ENCODE data around the gene ALOXE3.
"Not testable (repeated sequence)": the region's sequence is repeated elsewhere in the genome, so short reads cannot be mapped to it uniquely, and the experiment has no call there.

Gene ALOXE3

GRCh38 chr17:8095361-8095760 is 23.0 kb downstream of the ALOXE3 start:
- no peak for DNase-seq (ENCODE audit: low read depth)

DNA sequence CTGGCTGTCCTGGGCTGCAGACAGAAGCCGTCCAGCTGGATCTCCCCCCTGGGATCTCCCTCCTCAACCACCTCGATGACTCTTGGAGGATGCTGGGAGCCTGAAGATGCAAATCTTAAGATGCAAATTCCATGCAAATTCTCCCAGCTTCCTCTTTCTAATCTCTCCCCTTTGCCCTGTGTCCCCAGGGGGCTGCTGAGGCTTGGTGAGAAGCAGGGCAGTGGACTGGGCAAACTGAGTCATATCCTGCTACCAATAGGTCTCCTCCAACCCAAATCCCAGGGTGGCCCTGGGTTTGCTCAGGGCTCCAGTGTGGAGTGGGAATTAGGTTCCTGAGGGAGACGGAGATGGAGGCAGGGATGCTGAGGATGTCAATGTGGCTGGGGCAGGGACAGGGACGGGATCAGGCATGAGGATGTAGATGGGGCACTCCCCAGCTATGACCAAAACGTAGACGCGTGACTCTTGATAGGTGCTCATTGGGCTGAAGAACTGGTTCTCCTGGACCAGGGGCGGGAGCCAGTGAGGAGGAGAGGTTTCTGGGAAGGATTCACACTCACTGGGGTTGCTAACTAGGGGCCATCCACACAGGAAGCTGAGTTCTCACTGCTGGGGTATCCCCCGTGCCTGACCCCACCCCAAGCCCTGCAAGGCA is 27.2 kb downstream of the ALOXE3 start:
- DNase-seq (ENCODE audit: low read depth) = no peak

GRCh38 chr17:8089728-8090127 is 28.6 kb downstream of the ALOXE3 start:
- no peak for DNase-seq (ENCODE audit: low read depth)

GRCh38 chr17:8087952-8088230 is 30.4 kb downstream of the ALOXE3 start:
- no peak for DNase-seq (ENCODE audit: low read depth)

DNA sequence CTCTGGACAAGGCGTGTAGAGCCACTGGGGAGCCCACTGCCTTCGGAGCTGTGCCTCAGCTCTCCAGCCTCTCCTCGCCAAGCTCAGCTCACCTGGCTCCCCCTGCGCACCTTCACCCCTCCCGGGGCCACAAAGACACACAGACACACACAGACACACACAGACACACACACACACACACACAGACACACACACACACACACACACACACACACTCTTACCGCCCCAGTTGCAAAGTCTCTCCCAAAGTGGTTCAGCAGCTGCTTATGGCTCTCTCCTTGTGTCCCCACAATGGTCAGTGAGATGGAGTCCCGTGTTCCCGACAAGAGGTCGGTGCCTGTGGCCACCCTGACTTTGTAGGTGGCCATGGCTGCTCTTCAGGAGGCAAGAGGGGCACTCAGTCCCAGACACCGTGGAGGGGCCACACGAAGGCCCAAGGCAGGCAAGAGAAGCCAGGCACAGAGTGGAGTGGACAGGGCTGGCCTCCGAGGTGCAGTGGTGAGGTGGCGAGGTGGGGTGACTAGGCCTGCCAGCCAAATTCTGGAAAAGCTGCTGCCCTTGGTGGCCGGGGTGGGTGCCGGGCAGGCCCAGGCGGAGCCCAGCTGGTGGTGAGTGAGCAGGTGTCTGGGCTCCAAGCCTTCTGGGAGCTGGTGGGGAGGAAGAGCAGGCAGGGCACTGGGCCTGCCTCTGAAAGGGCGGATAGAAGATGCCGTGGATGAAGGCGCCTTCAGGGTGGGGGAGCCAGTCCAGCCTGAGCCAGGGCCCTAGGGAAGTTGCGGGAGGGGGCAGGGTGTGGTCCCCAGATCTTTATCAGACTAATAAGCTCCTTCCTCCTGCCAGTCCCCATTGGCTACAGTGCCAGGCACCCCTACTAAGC is 31.0 kb downstream of the ALOXE3 start, which contains the start of gene ALOX12B:
TSS of gene ALOX12B (minus strand) at position 642 of the 877 bp plus-strand sequence. CDS start at position 368, 274 bp downstream.
- DNase-seq (ENCODE audit: low read depth) = no peak

DNA sequence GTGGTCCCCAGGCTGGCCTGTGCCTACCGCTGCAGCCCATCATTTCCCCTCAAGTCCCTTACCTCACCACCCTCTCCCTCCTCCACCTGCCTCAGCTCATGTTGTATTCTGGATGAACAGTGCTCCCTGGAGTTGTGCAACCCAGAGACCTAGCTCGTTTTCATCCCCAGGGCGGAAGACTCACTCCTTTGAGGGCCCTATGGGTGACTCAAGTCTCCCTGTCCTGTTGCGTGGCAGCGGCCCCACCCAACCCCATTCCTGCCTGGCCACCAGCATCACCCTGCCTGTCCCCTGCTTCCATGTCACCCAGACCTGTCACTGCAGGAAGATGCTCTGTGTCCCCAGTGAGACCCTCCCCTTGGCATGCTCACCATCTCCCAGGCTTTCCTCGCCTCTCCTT is 34.1 kb downstream of the ALOXE3 start:
- no peak for DNase-seq (ENCODE audit: low read depth)

GRCh38 chr17:8082292-8082691 is 36.0 kb downstream of the ALOXE3 start:
- DNase-seq (ENCODE audit: low read depth) = no peak

DNA sequence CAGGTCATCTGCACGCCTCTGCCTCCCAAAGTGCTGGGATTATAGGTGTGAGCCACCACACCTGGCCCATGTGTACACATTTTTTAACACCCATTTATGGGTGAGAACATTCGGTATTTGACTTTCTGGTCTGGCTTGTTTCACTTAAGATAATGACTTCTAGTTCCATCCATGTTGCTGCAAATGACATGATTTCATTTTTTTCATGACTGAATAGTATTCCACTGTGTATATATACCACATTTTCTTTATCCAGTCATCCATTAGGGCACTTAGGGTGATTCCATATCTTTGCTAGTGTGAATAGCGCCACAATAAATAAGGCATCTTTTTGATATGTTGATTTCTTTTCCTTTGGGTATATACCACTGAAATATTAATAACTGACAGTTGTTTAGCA is 36.4 kb downstream of the ALOXE3 start:
- no peak for DNase-seq (ENCODE audit: low read depth)

DNA sequence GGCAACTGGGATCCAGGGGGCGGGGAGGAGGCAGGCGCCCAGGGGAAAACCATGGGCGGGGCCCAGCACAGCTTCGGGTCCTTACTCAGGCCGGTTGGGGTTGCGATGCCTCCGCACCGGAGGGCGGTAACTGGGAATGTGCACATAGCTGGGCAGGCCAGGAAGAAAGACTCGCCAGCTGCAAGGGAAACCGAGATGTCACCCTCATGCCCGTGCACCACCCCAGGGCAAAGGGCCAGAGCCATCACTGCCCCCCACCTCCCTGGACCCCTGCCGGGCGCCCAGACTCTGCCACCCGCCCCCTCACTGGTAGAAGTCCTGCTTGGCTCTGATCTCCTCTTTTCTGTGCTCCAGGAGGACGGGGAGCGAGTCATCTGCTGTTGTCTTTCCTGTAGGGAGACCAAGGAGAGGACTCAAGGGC is 37.5 kb downstream of the ALOXE3 start:
- no peak for DNase-seq (ENCODE audit: low read depth)

GRCh38 chr17:8080208-8080798 is 38.0 kb downstream of the ALOXE3 start:
- DNase-seq (ENCODE audit: low read depth) = no peak

DNA sequence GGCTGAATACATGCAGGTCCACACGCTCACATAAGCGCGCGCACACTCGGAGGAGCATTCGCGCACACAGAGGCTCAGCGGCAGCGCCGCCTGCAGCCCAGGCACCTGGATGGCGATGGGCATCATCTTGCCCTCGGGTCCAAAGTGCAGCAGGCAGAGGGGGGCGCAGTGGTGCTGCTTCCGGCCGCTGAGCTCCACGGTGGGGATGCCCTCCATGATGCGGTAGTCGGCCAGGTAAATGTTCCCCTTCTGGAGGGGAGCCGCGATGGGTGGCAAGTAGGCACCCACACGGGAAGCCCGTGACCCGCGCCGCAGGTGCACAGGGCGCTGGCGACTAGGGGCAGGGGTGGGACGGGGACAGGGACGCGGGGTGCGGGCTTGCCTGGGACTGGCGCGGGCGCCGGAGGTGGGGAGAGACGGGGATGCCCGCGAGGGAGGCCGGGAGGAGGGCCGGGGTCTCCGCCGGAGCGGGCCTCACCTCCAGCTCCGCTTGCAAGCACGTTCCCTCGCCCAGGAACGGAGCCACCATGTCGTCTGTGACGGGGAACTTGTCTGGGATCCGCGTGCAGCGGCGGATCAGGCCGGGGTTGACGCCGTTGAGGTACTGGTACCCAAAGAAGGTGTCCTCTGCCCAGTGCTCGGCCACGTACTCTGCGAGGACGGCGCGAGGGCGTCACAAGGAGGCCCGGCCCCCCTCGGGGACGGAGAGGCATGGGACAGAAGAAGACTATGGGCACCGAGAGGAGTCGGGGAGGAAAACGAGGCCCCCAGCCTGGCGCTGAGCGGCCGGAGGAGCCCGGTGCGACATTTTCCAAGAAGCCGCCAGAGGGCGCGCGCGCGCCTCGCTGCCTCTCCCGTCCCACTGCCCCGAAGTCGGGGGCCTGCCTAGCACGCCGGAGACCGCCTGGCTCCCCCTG is 38.8 kb downstream of the ALOXE3 start:
- DNase-seq (ENCODE audit: low read depth) = peak; percentile 63

DNA sequence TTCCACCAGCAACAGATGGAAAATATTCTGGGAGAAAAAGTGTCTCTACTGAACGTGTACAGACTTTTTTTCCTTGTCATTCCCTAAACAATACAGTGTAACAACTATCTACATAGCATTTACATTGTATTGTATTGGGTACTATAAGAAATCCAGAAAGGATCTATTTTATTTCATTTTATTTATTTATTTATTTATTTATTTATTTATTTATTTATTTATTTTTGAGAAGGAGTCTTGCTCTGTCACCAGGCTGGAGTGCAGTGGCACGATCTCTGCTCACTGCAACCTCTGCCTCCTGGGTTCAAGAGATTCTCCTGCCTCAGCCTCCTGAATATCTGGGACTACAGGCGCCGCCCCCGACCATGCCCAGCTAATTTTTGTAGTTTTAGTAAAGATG is 40.4 kb downstream of the ALOXE3 start:
- not testable (repeated sequence) for DNase-seq (ENCODE audit: low read depth)

GRCh38 chr17:8076502-8077266 is 41.6 kb downstream of the ALOXE3 start:
- no peak for DNase-seq (ENCODE audit: low read depth)

- no peak for DNase-seq (ENCODE audit: low read depth)
These were observed 42.6 kb downstream of the ALOXE3 start for GRCh38 chr17:8075574-8076342.

GRCh38 chr17:8075081-8075480 is 43.2 kb downstream of the ALOXE3 start:
- no peak for DNase-seq (ENCODE audit: low read depth)

DNA sequence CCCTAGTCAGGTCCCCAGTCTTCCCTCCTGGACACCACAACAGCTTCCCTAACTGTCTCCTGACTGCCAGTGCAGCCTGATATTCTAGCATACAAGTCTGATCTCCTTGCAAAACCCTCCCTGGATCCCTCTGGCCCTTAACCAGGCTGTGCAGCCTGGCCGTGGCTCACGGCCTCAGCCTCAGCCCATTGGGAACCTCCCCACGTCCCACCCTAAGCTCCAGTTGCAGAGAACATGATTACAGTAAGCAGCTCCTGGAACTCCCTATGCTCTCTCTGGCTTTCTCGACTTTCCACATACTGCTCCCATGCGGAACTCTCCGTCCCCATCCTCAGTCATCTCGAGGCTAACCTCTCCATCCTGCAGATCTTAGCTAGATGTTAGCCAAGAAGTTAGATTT is 43.8 kb downstream of the ALOXE3 start:
- no peak for DNase-seq (ENCODE audit: low read depth)

DNA sequence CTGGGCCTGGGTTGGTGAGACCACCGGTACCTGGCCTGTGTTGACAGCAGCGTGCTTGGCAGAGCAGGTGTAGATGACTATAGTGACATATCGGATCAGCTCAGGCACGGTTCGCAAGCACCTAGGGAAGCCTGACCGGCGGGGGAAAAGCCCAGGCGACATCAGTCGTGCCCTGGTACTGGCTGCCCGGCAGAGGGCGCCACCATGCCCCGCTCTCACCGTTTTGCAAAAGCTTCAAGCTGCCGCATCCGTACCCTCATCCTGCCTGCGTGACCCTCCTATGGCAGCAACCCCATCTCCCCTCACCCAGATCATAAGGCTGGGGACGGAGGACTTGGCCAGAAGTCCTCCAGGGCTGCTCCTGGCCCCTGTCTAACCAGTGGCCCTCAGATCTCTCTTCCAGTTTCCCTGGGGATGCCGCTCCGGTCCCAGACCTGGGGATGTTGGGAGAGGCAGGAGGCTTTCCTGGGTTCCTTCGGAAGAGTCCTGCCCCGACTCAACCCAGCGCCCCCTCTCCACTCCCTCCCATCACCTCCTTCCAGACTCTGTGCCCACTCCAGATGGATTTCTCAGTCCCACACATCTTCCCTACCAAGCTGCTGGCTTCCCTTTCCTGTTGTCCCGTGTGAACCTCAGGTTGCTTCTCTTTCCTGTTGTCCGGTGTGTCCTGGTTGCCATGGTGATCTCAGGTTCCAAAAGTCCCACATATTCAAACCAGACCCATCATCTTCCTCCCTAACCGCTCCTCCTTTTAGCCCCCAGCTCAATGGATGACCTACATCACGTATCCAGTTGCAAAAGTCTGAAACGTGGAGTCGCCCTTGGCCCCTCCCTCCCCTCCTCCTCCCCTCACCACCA is 44.5 kb downstream of the ALOXE3 start:
- peak; percentile 80 for DNase-seq (ENCODE audit: low read depth)

DNA sequence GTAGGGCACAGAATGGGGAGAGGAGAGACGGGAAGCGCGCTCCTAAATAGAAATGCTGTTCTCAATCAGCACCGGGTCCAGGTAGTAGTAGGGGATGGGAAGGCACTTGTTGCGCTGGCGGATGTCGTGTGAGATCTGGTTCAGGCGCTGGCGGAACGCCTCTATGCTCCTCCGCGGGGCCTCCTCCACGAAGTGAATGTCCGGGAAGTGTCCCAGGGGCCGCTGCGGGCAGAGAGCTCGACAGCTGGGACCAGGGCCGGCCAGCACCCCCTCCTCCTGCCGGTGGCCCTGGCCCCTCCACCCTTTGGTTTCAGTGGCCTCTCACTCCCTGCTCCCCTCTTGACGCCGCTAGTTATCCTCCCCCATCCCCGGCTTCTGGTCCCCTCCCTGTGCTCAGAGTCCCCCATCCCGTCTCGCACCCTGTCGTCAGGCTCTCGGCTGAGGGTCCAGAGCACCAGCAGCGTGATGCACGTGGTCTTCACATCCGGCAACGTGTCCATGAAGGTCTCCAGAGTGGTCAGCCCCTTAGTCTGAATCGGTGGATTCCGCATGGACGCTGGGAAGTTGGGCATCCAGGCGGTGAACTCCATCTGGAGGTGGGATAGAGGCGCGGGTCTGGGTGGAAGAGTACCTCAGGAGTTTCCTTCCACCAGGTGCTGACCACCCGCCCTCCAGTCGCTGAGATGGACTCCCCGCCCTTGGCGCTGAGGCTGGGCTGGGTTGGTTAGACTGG is 45.4 kb downstream of the ALOXE3 start:
- DNase-seq (ENCODE audit: low read depth) = no peak

DNA sequence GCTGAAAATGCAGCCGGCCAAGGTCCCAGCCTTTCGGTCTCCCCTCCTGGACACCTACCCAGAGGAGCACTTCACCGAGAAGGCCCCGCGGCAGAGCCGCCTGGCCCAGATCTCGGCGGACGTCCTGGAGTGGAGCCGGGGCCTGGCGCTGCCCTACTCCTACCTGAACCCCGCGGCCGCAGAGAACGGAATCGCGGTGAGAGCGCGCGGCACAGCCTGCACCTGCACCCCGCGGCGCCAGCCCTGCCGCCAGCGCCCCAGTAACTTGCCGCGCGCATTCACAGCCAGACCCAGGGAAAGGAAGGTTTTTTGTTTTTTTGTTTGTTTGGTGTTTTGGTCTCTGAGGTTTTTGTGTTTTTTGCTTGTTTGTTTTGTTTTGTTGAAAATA is 46.0 kb downstream of the ALOXE3 start:
- DNase-seq (ENCODE audit: low read depth) = no peak

Data from T follicular helper cell (primary cell).